ENCODE data around the gene ELP4.

Gene ELP4

GRCh38 chr11:31801298-31801702, 291.7 kb downstream of the ELP4 start:
- no peak overlapping the region for H3K9ac ChIP-seq (ENCODE audit: insufficient read length)
- no peak overlapping the region for H3K27ac ChIP-seq
- H3K9me3 ChIP-seq (ENCODE audit: low read depth, low read length): no peaks in the 10 kb centered on the region
- H3K4me3 ChIP-seq: no peak overlapping the region
- H3K36me3 ChIP-seq (ENCODE audit: insufficient read depth, low read length): peaks cover 19% of the 10 kb centered on the region
- TF ChIP-seq FOXP2 (optimal IDR thresholded peaks at IDR 0.05; ENCODE audit: control extremely low read depth, extremely low read length, insufficient read depth) (no peak), EZH2 (IDR thresholded peaks at IDR 0.05) (no peak), POLR2AphosphoS5 (IDR thresholded peaks at IDR 0.05; ENCODE audit: borderline replicate concordance, low read depth, low read length) (no peak)
- DNase-seq (ENCODE audit: low read depth, low spot score): no peak

GRCh38 chr11:31802000-31802551, 292.5 kb downstream of the ELP4 start:
- no peak for DNase-seq (ENCODE audit: low read depth, low spot score)
- H3K9me3 ChIP-seq (ENCODE audit: low read depth, low read length): no peaks in the 10 kb centered on the region
- no peak overlapping the region for H3K4me3 ChIP-seq
- H3K9ac ChIP-seq (ENCODE audit: insufficient read length): no peak overlapping the region
- no peak overlapping the region for H3K27ac ChIP-seq
- TF ChIP-seq POLR2AphosphoS5 (IDR thresholded peaks at IDR 0.05; ENCODE audit: borderline replicate concordance, low read depth, low read length) (no peak), FOXP2 (optimal IDR thresholded peaks at IDR 0.05; ENCODE audit: control extremely low read depth, extremely low read length, insufficient read depth) (no peak), EZH2 (IDR thresholded peaks at IDR 0.05) (no peak)
- peaks cover 22% of the 10 kb centered on the region for H3K36me3 ChIP-seq (ENCODE audit: insufficient read depth, low read length)

- Histone ChIP-seq H3K4me3 (no peak overlapping the region), H3K9me3 (ENCODE audit: low read depth, low read length) (no peaks in the 10 kb centered on the region), H3K36me3 (ENCODE audit: insufficient read depth, low read length) (peaks cover 23% of the 10 kb centered on the region), H3K9ac (ENCODE audit: insufficient read length) (no peak overlapping the region), H3K27ac (no peak overlapping the region)
- no peak for DNase-seq (ENCODE audit: low read depth, low spot score)
- no peak for TF ChIP-seq EZH2 (IDR thresholded peaks at IDR 0.05)
Observed at GRCh38 chr11:31802609-31802989, 293.0 kb downstream of the ELP4 start.

GRCh38 chr11:31802990-31803812, 293.6 kb downstream of the ELP4 start:
- TF ChIP-seq FOXP2 (optimal IDR thresholded peaks at IDR 0.05; ENCODE audit: control extremely low read depth, extremely low read length, insufficient read depth): no peak
- TF ChIP-seq POLR2AphosphoS5 (IDR thresholded peaks at IDR 0.05; ENCODE audit: borderline replicate concordance, low read depth, low read length): no peak
- no peak for TF ChIP-seq EZH2 (IDR thresholded peaks at IDR 0.05)
- Histone ChIP-seq H3K9me3 (ENCODE audit: low read depth, low read length) (no peaks in the 10 kb centered on the region), H3K27ac (no peak overlapping the region), H3K4me3 (no peak overlapping the region), H3K36me3 (ENCODE audit: insufficient read depth, low read length) (peaks cover 26% of the 10 kb centered on the region), H3K9ac (ENCODE audit: insufficient read length) (no peak overlapping the region)
- DNase-seq (ENCODE audit: low read depth, low spot score): no peak

GRCh38 chr11:31803813-31804311, 294.3 kb downstream of the ELP4 start:
- TF ChIP-seq POLR2AphosphoS5 (IDR thresholded peaks at IDR 0.05; ENCODE audit: borderline replicate concordance, low read depth, low read length) (no peak), FOXP2 (optimal IDR thresholded peaks at IDR 0.05; ENCODE audit: control extremely low read depth, extremely low read length, insufficient read depth) (no peak), EZH2 (IDR thresholded peaks at IDR 0.05) (no peak)
- Histone ChIP-seq H3K4me3 (no peak overlapping the region), H3K36me3 (ENCODE audit: insufficient read depth, low read length) (peaks cover 26% of the 10 kb centered on the region), H3K9me3 (ENCODE audit: low read depth, low read length) (no peaks in the 10 kb centered on the region), H3K9ac (ENCODE audit: insufficient read length) (no peak overlapping the region), H3K27ac (no peak overlapping the region)
- no peak for DNase-seq (ENCODE audit: low read depth, low spot score)

GRCh38 chr11:31804312-31805036, 294.9 kb downstream of the ELP4 start:
- Histone ChIP-seq H3K9ac (ENCODE audit: insufficient read length) (no peak overlapping the region), H3K9me3 (ENCODE audit: low read depth, low read length) (no peaks in the 10 kb centered on the region), H3K36me3 (ENCODE audit: insufficient read depth, low read length) (peaks cover 26% of the 10 kb centered on the region), H3K4me3 (no peak overlapping the region), H3K27ac (no peak overlapping the region)
- DNase-seq (ENCODE audit: low read depth, low spot score): no peak
- no peak for TF ChIP-seq EZH2 (IDR thresholded peaks at IDR 0.05)
- TF ChIP-seq FOXP2 (optimal IDR thresholded peaks at IDR 0.05; ENCODE audit: control extremely low read depth, extremely low read length, insufficient read depth): no peak
- TF ChIP-seq POLR2AphosphoS5 (IDR thresholded peaks at IDR 0.05; ENCODE audit: borderline replicate concordance, low read depth, low read length): no peak

GRCh38 chr11:31805037-31805628, 295.6 kb downstream of the ELP4 start:
- H3K36me3 ChIP-seq (ENCODE audit: insufficient read depth, low read length): peaks cover 23% of the 10 kb centered on the region
- no peak overlapping the region for H3K9ac ChIP-seq (ENCODE audit: insufficient read length)
- H3K4me3 ChIP-seq: no peak overlapping the region
- no peak for TF ChIP-seq POLR2AphosphoS5 (IDR thresholded peaks at IDR 0.05; ENCODE audit: borderline replicate concordance, low read depth, low read length)
- no peak for TF ChIP-seq FOXP2 (optimal IDR thresholded peaks at IDR 0.05; ENCODE audit: control extremely low read depth, extremely low read length, insufficient read depth)
- no peak for TF ChIP-seq EZH2 (IDR thresholded peaks at IDR 0.05)
- H3K9me3 ChIP-seq (ENCODE audit: low read depth, low read length): no peaks in the 10 kb centered on the region
- H3K27ac ChIP-seq: no peak overlapping the region
- no peak for DNase-seq (ENCODE audit: low read depth, low spot score)

- Histone ChIP-seq H3K4me3 (no peak overlapping the region), H3K9ac (ENCODE audit: insufficient read length) (no peak overlapping the region), H3K36me3 (ENCODE audit: insufficient read depth, low read length) (peaks cover 17% of the 10 kb centered on the region), H3K27ac (no peak overlapping the region), H3K9me3 (ENCODE audit: low read depth, low read length) (no peaks in the 10 kb centered on the region)
- TF ChIP-seq EZH2 (IDR thresholded peaks at IDR 0.05) (no peak), POLR2AphosphoS5 (IDR thresholded peaks at IDR 0.05; ENCODE audit: borderline replicate concordance, low read depth, low read length) (no peak), FOXP2 (optimal IDR thresholded peaks at IDR 0.05; ENCODE audit: control extremely low read depth, extremely low read length, insufficient read depth) (no peak)
- no peak for DNase-seq (ENCODE audit: low read depth, low spot score)
Observed at GRCh38 chr11:31805629-31806185, 296.1 kb downstream of the ELP4 start.
